HG02981 (cell line): ENCODE measurements around the gene KCNK18.
"Not testable (repeated sequence)": the region's sequence is repeated elsewhere in the genome, so short reads cannot be mapped to it uniquely, and the experiment has no call there.

Source experiments
- ATAC-seq: cut with Tn5 transposase; IDR thresholded peaks from one replicate; pipeline ENCODE4 v1.9.1; 2021; ENCODE audit warnings: mild to moderate bottlenecking, moderate library complexity; ENCODE audit not compliant: unreplicated experiment

KCNK18 gene

DNA sequence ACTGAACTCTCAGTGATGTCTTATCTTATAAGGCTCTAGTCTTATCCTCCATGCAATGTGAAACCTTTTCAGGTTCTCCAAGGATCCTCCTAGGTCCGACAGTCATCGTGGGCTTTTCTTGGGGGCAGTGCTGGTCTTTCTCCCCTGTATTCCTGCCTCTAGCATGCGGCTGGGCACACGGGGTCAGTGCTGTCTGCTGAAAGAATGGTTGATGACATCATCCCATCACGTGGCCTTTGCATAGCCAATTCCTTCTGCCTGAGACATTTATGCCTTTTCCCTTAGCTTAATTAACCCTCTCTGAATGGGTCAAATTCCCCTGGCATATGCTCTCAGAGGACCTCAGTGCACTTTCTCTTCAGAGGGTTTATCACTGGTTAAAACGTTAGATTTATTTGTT lies 27.0 kb upstream of the KCNK18 start:
- ATAC-seq, result no peak

DNA sequence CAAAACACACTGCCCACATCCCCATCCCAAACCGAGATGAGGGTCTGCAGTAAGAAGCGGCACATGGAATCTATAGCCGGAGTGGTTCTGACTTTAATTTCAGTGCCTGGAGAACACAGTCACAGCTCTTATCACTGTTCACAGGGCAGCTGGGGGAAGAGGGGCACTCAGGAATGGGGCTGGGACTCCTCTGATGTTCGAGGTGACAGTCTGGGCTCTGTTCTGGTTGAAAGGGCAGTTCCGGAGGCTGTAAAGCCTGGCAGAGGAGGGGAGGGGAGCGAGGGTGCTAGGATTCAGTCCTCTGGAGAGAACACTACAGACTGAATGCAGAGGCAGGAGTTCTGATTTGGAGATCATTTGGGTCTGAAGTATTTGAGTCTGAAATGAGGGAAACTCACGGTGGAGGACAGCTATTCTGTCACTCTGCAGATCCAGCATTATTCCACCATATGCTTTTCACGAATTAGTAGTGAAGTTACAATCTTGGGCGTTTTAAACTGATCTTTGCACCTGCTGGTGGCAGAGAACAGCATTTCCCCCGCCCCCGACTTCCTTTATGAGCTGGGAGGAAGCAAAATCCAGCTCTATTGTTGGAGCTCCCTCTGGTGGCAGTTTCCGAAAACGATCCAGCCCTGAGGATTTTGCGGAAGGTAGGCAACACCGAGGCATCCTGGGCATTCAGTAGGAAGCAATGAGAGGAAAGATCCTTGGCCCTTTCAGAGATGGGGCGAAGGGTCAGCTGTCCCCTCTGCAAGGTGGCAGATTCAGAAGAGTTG lies 22.7 kb upstream of the KCNK18 start:
- peak; percentile 73 for ATAC-seq

DNA sequence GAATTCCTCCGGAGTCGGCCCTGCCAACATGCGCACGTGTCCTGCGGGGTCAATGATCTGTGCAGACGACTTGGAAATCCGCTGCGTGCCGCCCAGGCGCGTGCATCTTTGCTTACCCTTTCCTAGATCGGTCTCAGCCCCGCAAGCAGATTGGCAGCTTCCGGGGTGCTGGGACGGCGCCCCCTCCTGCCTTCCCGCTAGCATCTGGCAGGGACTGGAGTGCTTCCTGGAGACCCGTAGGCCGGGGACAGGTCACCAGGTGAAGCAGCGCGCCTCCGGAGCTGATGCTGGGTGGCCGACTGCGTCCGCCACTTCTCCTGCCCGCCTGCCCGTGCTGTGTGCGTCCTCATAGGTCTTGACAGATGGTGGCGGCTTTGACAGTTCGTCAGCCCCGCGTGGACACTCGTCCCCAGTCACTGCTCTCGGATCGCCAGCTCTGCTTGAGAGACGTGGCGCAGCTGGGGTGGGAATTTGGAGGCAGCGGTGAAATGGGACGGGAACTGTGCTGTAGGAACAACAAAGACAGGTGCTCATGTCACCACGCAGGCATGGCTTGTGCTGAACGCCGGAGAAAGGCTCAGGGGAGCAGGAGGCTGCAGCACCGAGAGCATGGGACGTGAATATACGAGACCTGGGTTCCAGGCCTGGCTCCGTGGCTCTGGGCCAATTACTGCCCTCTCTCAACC lies 21.9 kb upstream of the KCNK18 start:
- ATAC-seq, result peak; percentile 36

DNA sequence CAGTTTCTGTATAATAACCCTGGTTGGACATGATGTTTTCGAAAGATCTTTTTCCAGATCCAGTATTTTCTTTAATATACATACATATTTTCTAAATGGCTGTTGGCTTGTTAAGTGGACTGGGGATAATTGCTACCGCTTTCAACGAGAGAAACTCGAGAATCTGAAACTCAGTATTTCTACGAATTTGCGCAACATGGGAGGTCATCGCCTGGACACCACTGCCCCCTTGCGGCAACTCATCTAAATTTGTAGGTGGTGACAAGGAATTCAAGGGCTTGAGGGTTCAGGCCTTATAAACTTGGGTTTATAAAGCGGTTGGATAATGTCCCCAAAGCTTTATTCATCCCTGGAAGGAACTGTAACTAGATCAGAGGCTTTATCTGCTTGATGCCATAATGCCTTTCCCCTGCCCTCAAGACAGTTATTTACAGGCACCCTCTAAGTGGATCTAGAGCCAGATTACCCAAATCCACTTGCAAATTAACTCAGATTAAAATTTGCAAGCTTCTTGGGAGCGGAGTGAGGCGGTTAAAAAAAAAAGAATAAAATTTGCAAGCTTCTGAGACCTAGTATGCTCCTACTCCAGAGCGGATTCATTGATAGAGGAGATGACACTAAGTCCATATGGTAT lies 21.3 kb upstream of the KCNK18 start:
- peak; percentile 53 for ATAC-seq

DNA sequence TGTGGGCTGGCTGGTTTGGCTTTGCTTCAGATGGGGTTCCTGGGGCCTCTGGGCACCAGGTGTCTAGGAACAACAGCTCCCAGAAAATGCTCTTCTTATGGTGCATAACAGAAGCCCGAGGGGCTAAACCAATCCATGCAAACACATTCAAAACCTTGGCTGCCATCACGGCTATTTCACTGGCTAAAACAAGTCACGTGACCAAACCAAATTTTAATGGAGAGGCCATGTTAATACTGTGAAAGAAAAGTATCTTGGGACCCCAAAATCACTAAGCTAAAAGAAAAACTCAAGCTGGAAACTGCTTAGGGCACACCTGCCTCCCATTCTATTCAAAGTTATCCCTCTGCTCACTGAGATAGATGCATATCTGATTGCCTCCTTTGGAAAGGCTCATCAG lies 19.1 kb upstream of the KCNK18 start:
- no peak for ATAC-seq

DNA sequence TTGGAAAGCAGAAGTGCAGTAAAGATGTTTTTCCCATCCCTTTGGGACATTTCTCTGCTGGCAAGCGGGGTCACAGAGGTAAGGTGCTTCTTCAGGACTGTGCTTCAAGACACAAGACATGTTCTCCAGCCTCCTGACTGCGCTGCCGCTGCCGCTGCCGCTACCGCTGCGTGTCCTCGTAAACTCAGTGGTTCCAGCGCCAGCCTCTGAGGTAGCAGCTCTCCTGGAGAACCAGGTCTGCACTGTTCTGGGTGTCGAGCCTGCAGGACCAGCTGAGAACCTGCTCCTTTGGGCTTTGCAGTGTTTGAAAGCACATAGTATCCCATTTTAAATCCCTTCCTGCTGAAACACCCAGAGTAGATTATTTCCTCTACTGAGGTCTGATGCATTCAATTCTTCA lies 13.0 kb upstream of the KCNK18 start:
- no peak for ATAC-seq

DNA sequence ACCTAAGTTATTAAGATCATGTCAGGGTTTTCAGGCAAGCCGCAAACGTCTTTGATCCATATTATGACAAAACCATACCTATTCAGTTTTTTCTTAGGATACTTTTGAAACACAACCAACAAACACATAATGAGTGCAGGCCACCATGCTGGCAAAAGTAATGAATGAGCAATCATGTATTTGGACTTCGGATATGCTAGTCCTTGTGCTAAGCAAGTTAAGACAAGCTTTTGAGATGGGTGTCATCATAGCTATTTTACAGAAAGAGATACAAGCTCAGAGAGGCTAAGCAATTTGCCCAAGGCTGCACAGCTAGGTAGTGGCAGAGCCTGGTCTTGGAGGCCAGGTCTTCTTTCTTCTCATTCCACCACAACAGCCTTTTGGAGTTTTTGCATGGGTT lies 12.5 kb upstream of the KCNK18 start:
- no peak for ATAC-seq

DNA sequence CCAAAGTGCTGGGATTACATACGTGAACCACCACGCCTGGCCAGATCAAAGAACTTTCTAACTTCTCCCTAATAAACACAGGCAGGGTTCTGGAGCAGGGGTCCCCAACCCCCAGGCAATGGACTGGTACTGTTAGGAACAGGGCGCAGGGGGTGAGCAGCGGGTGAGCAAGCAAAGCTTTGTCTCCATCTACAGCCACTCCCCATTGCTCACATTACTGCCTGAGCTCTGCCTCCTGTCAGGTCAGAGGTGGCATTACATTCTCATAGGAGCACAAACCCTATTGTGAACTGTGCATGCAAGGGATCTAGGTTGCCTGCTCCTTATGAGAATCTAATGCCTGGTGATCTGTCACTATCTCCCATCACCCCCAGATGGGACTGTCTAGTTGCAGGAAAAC lies 11.5 kb upstream of the KCNK18 start:
- ATAC-seq, result not testable (repeated sequence)

DNA sequence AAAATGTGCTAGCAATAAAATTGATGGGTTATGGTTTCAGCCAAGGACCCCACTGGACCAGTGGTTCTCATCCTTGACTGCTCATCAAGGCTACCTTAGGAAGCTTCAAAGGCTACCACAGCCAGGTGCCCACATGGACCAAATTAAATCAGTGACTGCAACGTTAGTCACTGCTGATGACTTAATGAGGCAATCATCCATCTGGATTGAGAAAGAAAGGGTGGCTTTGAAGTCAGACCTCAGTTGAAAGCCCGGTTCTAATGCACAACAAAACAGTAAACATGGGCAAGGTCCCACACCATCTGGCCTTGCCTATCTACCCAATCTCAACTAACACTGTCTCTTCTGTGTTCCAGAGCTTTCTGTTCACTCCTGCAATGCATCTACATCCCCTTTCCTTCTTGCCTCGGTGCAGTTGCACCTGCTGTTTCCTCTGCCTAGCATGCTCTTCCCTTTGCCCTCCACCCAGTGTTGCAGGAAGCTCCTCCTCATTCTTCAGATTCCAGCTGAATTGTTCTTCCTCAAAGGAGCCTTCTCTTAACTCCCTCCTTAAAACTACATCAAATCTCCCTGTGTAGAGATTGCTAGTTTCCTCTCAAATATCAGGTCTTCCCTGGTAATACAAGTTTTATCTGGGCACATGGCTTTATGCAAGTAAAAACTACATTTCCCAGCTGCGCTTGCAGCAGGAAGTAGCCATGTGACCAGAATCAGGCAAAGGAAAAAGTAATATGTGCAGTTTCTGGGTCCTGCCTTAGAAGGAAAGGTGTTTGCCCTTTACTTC lies 10.3 kb upstream of the KCNK18 start:
- no peak for ATAC-seq

DNA sequence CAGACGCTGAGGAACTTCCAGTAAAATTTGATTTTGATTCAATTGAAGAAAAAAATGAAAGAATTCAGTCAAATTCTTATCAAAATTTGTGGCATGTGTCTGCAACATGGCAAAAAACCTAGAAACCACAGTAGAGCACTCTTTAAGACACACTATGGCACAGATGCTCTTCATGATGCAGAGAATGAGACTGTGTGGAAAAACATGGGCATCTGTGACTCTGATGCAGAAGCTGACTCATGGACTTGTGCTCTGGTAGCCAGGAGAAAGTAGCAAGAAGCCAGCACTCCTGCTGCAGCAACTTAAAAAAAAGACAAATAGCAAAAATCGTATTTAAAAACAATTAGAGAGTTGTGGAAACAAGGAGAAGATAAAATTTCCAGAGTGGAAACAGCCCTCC lies 8.9 kb upstream of the KCNK18 start:
- no peak for ATAC-seq

DNA sequence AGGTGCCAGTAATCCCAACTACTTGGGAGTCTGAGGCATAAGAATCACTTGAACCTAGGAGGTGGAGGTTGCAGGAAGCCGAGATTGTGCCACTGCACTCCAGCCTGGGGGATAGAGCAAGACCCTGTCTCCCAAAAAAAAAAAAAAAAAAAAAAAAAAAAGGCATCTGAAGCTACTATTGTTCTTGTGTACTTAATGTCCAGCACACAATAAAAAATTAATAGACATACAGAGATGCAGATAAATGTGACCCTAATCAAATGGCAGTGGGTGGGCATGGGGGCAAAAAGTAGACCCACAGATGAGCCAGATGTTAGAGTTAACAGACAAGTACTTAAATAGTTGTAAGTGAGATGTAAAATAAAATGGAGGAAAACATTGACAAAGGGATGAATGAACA lies 7.7 kb upstream of the KCNK18 start:
- no peak for ATAC-seq

DNA sequence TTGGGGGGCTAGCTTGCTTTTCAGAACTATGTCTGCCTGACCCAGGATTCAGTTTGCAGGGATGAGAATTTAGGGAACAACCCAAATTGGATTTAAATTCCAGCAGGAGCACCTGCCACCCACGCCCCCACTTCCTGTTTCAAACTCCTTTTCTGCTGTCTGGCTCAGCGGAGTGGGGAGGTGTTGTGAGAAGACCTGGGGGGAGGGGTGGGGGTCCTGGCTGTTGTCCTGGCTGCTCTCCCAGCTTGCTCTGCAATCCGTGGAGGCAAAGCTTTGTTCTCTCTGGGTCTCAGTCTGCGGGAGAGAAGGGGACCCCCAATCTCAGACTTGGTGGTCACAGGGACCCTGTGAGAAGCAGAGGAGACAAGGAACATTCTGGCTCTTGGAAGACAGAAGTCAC lies 799 bp downstream of the KCNK18 start:
- no peak for ATAC-seq

DNA sequence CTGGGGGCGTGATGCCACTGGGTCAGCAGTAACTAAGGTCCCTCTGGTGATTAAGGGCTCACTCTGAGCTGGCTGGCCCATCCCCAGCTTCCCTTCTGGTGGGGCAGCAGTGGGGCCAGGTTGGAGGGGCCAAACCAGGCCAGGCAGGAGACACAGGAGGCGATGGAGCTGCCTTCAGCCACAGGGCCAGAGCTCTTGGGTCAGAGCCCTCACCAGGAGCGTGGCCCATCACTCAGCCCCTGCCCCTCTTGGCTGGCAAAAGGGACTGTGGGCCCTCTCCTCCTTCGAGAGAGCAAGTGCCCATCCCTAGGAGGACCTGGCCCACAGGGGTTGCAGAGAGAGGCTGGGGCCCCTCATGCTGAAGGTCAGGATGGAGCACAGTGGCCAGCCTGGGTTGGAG lies 4.5 kb downstream of the KCNK18 start:
- ATAC-seq, result no peak

DNA sequence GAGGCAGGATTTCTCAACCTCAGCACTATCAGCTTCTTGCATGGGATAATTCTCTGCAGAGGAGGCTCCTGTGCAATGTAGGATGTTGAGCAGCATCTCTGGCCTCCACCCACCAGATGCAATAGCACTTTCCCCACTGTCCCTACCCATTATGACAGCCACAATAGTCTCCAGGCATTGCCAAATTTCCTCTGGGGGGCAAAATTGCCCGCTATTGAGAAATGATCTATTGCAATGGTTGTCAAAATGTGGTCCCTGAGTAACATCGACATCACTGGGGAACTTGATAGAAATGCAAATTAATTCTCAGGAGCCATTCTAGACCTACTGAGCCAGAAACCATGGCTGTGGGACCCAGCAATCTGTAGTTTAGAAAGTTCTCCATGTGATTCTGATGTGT lies 7.0 kb downstream of the KCNK18 start:
- no peak for ATAC-seq

DNA sequence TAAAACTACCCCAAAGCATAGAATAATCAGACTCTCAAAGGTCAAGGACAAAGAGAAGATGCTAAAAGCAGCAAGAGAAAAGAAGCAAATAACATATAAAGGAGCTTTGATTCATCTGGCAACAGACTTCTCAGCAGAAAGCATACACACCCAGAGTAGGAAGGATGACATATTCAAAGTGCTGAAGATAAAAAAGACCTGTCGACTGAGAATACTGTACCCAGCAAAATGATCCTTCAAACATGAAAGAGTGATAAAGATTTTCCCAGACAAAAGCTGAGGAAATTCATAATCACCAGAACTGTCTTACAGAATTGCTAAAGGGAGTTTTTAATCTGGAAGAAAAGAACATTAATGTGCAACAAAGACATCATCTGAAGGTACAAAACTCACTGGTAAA lies 14.9 kb downstream of the KCNK18 start:
- no peak for ATAC-seq

DNA sequence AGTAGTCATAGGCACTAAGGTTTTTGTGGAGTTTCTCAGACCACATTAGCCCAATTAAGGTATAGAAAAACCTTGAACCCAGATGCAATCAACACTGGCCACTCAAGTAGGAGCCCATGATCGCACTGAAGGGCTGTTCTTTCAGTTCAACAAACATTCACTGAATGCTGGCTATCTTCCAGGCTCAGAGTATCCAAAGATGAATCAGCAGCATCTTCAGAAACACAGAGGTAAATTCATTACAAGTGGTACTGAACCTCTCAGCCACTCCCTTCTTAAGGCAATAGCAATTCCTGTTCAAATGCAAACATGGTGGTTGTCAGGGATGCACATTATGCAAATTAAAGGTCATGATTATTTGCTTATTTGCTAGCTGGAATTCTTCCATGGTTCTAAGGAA lies 17.1 kb downstream of the KCNK18 start:
- ATAC-seq, result no peak

DNA sequence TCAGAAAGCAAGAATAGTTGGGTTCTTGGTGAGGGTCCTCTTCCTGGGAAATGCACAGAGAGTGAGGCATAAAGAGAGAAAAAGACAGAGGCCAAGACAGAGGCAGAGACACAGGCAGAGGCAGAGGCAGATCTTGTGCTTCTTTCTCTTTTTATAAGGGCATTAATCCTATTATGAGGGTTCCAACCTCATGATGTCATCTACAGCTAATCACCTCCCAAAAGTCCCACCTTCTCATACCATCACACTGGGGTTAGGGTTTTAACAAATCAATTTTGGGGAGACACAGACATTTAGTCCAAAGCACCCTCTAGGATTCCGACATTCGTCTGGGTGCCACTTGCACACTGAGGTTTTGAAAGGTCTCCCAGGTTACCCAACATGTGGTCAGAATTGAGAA lies 17.8 kb downstream of the KCNK18 start:
- ATAC-seq, result no peak

DNA sequence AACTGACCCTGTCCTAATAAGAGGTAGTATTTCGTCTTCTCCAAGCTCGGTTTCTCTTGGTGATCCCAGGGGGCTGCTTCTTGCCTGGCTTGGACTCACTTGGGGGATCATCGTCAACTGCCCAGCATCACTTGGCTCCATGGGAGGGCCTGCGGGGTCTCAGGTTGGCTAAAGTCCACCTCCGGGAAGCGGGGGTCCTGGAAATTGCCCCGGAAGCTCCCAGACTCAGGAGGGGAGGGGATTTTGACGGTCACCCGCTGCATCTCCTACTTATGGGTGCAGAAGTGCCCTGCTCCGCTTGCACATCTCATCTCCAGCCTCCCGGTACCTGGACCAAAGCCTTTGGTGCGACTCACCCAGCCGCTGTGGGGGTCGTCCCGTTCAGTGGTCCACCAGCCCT lies 18.7 kb downstream of the KCNK18 start:
- no peak for ATAC-seq

DNA sequence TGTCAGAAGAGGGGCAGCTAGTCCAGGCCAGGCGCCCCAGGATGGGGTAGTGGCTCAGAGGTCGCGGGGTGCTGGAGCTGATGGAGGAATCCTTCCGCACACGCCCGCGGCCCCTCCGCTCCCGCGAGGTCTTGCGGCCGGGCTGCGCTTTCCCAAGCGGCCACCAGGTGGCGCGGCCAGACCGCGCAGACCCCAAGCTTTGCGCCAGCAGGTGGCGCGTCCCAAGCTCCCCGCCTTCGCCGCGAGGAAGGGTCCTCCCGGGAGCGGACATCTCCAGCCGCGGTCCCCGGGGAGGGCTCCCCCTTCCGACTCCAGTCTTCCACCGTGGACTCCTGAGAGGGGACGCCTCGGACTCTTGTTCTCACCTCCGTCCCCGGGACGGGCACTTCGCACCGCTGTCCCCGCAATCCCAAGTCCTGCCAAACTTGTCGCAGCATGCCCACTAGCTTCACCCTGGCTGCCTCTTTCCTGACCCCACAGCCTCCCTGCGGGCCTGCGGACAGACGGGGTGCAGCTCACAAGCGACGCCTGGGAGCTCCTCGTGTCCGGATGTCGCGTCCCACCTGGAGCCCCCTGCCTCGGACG lies 19.4 kb downstream of the KCNK18 start:
- peak; percentile 83 for ATAC-seq

DNA sequence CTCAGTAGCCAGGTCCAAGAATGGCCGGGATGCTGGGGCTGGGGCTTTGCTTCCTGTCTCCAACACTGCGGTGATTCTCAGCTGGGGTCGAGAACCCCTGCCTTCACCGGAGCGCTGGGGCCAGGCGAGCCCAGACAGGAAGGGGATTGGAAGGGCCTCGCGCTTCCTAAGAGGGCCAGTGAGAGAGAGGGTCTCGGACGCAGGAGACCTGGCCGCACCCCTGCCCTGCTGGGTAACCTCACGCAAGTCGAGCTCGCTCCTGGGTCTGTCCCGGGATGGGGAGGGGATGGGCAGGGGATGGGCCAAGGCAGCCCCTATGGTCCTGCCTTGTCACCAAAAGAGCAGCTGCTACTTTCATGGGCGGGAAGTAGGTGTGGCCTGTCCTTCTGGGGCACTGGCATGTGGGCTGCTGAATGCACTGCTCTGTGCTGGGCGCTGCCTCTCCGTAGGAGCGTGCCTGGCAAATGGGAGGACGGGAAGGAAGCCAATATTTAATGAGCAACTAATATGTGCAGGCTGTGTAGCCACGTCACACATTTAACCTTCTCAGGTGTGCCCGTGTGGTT lies 20.0 kb downstream of the KCNK18 start:
- ATAC-seq, result peak; percentile 38

DNA sequence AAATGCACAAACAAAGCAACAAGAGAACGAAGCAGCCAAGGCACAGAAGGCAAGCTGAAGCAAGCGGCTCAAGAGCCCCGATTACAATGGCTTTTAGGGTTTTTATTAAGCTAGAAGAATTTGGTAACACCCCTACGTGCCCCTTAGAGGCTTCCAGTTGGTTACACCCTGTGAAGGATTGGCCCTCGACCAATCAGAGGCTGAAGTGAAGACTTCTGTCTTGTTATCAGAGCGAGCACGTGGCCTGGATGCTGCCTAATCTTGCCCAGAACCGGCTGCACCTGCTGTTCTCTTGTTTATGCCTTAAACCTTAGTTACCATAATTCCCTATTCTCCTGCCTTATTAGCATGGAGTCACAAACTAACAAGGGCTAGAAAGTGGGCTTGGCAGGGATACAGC lies 21.4 kb downstream of the KCNK18 start:
- no peak for ATAC-seq
